Omental fat pad (tissue), 4 donors: Measurements from ENCODE around the gene MRPL16. TPM values are rescaled to one million over a fixed set of nuclear protein-coding genes. Genes with fewer than 3 reads are reported as not detected.

ENCODE experiments used
- ATAC-seq: fragments of 150-250 bp; one replicate; pipeline ENCODE4 v1.9.1; 2016; ENCODE audit warnings: mild to moderate bottlenecking, moderate library complexity; ENCODE audit not compliant: low FRiP score
- DNase-seq: peaks from one replicate; pipeline ENCODE4 v3.0.0-alpha.2; 2019; ENCODE audit warnings: low spot score
- CTCF ChIP-seq, 3 donors: fragments of 450-650 bp; IDR thresholded peaks; one replicate each; pipeline ENCODE4 v1.5.1; 2016 to 2017; ENCODE audit warnings: antibody characterized with exemption in 3 of 3, mild to moderate bottlenecking in 3 of 3, moderate library complexity in 2 of 3
- total RNA-seq, 4 donors: library from RNA; depleted of rRNA; stranded (reverse); fragments of >200 nt; gene quantifications; one replicate each; pipeline ENCODE4 v1.1.0, GENCODE V29; 2016

Gene MRPL16
- total RNA-seq, 4 donors from 2014 or later, result 28.1 to 50.9 (median 38.3) TPM

GRCh38 chr11:59758401-59759037 lies 52.1 kb downstream of the MRPL16 start:
- DNase-seq, result no peak
- no peak for TF ChIP-seq CTCF (IDR thresholded peaks at IDR 0.05)
- no peak for ATAC-seq

- DNase-seq, result no peak
- no peak for TF ChIP-seq CTCF (IDR thresholded peaks at IDR 0.05)
- no peak for ATAC-seq
Measured at GRCh38 chr11:59756845-59757244, 53.7 kb downstream of the MRPL16 start.

GRCh38 chr11:59756558-59756840 lies 54.1 kb downstream of the MRPL16 start:
- TF ChIP-seq CTCF (IDR thresholded peaks at IDR 0.05), result no peak
- DNase-seq (no peak), ATAC-seq (peak; percentile 38)

Other genes starting within 250 kb of the MRPL16 start
- 10 to 100 TPM; 33.7 to 46.3 (median 35.1) TPM for gene OSBP, start 195.0 kb downstream of the MRPL16 start, total RNA-seq
- gene PATL1, start 141.7 kb downstream of the MRPL16 start, total RNA-seq, result 10 to 100 TPM; 14.8 to 19.6 (median 17.1) TPM
- gene OR10V1, start 96.9 kb downstream of the MRPL16 start, total RNA-seq, result not detected
- 10 to 100 TPM; 19.9 to 37.4 (median 31.9) TPM for gene STX3, start 55.4 kb downstream of the MRPL16 start, total RNA-seq
- gene CBLIF, start 34.7 kb upstream of the MRPL16 start, total RNA-seq, result not detected
- not detected for gene TCN1, start 55.7 kb upstream of the MRPL16 start, total RNA-seq
- gene OOSP3, start 68.0 kb upstream of the MRPL16 start, total RNA-seq, result not detected
- gene OOSP1, start 127.7 kb upstream of the MRPL16 start, total RNA-seq, result not detected
- not detected for gene OOSP4A, start 153.3 kb upstream of the MRPL16 start, total RNA-seq
- gene OOSP4B, start 206.4 kb upstream of the MRPL16 start, total RNA-seq, result not detected
- gene OOSP2, start 229.6 kb upstream of the MRPL16 start, total RNA-seq, result not detected
- not detected for gene MS4A3, start 245.9 kb upstream of the MRPL16 start, total RNA-seq